CD4-positive, alpha-beta T cell treated with Interleukin-12 subunit alpha and Interleukin-12 subunit beta, for 1 hour (primary cell): Measurements from ENCODE around the gene ANKLE1.

Source experiments
- DNase-seq: peaks from one replicate; pipeline ENCODE4 v3.0.0-alpha.2; 2020

The ANKLE1 gene, protein sequence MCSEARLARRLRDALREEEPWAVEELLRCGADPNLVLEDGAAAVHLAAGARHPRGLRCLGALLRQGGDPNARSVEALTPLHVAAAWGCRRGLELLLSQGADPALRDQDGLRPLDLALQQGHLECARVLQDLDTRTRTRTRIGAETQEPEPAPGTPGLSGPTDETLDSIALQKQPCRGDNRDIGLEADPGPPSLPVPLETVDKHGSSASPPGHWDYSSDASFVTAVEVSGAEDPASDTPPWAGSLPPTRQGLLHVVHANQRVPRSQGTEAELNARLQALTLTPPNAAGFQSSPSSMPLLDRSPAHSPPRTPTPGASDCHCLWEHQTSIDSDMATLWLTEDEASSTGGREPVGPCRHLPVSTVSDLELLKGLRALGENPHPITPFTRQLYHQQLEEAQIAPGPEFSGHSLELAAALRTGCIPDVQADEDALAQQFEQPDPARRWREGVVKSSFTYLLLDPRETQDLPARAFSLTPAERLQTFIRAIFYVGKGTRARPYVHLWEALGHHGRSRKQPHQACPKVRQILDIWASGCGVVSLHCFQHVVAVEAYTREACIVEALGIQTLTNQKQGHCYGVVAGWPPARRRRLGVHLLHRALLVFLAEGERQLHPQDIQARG

GRCh38 chr19:17281391-17282304 lies at the start of gene ANKLE1:
Gene ANKLE1 (plus strand): TSS chr19:17281901. CDS start chr19:17281921, 20 bp downstream.
- DNase-seq: peak; percentile 21

DNA sequence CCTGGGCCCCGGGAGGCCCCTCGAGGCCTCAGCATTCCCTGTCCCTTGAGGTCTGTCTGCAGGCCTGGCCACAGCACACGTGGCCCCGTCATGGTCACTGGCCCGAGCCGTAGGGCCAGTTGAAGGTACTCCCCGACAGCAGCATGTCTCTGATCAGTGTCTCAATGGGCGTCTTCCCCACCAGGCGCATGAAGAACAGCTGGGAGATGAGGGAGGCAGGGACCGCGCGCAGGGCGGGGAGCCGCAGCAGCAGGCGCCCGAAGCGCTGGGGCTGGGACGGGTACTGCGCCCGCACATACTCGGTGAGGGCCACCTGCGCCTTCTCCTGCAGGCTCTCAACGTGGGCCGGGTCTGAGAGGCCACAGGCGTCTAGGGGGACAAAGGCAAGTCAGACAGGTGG lies 49.4 kb upstream of the ANKLE1 start:
- no peak for DNase-seq

DNA sequence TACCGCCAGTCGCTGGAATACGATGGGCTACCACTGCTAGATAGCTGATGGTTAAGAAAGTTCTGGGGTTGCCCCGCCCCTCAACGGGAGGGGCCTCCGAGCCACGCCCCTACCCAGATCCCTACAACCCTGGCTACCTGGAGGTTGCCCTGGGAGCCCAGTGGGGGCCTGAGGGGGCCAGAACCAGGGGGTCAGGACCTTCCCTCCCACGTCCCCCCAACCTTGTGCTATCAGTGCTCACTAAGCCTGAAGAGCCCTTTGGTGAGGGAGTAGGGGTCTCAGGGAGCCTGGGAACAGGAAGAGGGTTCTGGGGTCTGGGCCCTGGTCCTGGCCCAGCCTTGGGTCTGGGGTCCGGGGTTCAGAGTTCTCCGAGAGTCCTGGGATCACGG lies 46.8 kb upstream of the ANKLE1 start:
- peak; percentile 66 for DNase-seq

DNA sequence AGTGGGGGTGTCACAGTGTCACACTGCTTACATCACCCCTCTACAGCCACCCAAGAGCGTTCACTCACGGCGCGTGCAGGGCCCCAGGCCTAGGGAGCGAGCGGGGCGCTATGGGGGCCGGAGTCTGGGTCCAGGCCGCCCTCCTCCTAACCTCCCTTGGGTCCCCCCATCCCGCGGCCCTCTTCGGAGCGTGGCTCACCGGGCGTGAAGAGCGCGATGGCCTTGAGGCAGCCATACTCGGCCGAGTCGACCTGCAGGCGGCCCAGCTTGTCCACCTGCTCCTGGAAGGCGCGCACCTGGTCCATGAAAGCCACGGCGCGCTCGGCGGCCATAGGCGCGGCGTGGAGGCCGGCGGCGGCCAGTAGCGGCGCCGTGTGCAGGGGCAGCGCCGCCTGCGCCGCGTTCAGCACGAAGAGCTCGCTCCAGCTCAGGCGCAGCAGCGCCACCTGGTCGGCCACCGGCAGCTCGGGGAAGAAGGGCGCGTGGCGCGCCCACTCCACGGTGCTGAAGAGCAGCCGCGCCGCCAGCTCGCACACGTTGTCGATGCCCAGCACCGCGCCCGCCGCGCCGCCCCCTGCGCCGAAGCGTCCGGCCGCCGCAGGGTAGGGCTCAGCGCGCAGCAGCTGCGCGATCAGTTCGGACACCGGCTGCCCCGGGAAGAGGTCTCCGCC lies 46.3 kb upstream of the ANKLE1 start:
- peak; percentile 80 for DNase-seq

GRCh38 chr19:17235971-17236777 lies 45.5 kb upstream of the ANKLE1 start:
- DNase-seq: no peak

GRCh38 chr19:17236811-17237543 lies 44.7 kb upstream of the ANKLE1 start:
- DNase-seq: no peak

GRCh38 chr19:17237747-17238706 lies 43.7 kb upstream of the ANKLE1 start:
- DNase-seq: no peak

DNA sequence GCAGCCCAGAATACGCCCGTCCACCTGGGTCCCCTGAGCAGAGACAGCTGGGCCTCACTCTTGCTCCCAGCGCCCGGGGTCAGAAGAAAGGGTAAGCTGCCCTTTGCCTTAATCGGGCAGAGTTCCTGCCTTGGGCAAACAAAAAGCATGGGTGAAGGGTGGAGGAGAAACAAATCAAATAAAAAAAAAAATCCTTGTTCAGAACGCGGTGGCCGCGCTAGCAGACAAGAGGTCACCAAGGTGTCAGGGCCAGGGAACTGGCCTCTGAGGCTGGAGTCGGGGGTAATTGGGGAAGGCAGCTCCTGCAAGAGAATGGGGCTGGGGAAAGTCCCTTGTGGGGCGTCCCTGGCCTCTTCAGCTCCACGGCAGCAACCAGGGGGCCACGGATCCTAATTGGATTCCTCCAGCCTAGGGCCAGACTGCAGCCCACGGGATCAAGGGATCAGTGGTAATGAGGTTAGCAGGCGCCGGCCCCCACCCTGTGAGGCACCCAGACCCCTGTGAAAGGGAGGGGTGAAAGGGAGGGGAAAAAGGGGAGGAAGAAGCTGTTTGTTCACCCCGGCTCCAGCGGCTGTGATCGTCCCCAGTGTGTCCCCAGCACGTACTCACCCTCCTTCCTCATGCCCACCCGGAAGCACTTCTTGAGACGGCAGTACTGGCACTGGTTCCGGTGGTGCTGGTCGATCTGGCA lies 41.5 kb upstream of the ANKLE1 start:
- DNase-seq: no peak

DNA sequence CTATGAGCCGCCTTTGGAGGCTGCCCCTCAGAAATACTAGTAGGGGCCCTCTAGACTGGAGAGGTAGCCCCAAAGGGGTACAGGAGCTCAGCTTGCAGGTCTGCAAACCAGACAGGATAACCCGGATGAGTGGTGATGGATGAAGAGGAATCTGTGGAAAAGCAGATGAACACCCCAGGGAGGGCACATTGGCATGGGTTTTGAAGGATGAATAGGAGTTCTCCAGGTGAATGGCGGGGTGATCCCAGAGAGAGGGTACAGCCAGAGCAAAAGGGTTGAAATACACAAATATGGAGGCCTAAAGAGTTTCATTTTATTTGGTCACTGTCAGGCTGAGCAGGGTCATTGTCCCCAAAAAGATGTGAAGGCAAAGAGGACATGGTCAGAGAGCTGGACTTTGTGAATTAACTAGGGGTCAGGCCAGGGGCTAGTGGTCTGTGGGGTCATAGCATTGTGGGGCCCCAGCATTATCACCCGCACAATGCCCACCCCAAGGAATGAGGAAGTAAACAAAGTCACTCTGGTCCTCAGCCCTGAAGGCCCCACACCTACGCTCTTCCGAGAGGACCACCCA lies 40.8 kb upstream of the ANKLE1 start:
- DNase-seq: no peak

DNA sequence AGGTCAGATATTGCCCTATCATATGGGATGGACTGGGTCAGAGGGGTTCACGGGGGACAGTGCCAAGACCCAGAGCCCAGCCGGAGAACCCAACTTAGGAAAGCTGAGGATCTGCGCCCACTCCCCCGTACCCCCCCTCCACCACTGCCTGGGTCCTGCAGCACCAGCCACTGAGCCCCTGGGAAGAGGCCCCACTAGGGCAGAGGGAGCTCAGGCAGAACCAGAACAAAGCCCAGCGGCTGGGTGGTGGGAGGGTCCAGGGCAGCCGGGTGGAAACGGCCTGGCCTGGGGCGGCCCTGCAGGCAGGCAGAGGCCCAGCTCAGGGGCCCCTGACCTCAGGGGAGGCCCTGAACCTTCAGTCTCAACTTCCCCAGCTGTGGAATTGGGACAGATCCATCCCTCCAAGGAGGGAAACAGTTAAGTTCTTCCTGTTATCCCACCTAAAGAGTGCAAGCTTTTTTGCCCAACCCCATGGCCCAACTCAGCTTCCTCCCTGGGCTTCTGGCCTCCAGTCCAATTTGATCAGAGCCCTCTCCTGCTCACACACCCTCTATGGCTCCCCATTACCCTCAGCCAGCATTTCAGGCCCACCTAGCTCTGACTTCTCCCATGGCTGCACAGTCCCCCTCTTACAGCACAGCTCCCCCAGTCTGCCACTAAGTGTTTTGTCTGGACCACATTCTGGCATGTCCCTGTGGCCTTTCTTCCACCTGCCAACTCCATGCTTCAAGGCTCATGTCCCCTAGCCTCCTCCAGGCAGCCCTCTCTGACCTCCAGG lies 39.1 kb upstream of the ANKLE1 start:
- DNase-seq: no peak

DNA sequence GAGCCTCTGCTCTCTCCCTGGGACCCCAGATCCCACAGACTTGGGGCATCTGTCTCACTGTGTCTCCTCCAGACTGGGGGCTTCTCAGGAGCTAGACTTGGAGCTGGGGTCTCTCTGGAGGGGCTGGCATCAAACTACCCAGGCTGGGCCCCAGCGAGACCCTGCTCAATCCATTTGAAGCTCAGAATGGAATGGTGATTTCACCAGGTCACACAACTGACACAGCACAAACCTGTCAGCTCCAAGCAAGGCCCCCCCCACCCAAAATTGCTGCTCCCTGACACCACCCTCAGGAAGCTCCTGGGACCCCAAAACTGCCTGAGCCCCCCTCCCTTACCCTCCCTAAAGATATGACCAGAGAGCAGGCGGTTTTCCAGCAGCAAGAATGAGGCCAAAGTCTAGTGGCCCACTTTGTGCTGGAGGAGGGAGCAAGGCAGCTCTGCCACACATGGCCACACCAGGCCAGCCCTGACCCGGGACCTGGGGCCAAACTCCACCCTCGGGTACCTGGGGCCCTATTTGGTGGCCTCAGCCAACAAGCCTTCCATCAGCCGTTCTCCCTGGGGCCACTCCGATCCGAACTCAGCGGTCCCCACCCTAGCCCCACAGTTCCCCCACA lies 38.4 kb upstream of the ANKLE1 start:
- no peak for DNase-seq

DNA sequence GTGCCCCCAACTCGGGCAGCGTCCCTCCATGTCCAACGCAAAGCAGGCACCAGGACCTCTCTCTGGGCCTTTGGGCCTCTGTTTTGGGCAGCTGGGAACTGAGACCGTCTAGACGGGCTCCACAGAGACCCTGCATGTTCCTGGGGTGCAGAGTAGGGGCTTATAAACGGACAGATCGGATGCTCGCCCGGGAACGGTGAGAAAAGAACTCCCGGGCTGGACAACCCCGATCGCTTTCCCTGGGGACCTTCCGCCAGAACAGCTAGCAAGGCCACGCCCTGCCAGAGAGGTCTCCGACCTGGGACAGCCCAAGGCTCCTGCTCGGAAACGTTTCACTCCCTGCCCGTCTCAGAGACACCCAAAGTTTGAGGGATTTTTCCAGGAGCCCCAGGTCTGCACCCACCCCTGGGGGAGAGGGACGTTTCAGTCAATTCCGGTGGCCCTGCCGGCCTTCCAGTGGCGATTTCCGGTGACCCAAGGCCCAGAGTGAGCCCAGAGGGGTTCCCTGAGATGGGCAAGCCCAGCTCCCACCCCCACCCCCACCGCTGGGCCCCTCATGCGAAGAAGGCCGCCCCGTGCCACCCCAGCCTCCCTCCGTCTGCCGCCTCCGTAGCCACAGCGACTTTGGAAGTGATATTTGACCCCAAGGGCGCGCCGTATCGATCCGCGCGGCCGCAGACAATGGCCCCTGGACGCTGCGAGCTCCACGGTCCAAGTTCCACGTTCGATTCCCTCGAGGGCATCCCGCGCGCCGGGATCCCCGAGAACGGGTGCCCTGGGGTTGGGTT lies 37.7 kb upstream of the ANKLE1 start:
- no peak for DNase-seq

GRCh38 chr19:17244618-17245534 lies 36.8 kb upstream of the ANKLE1 start:
- DNase-seq: no peak

DNA sequence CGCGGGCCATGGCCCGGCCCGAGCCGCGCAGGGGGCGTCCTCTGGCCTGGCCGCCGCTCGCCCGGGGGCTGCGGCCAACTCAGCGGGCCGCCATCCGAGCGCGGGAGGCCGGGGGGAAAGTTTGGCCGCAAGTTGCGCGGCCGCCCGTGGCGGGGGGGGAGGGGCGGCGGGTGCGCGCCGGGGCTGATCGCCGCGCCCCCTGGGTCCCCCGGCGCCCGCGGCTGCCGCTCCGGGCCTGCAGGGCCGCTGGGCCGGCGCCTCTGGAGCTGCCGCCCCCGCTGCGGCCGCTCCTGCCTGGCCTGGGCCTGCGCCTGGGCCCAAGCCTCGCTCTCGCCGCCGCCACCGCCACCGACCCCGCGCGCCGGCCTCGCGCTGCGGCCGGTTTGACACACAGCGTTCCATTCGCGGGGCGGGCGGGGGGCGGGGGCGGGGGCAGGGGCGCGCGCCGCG lies 36.1 kb upstream of the ANKLE1 start, which contains the start of gene NR2F6:
TSS of gene NR2F6 (minus strand) at position 385 of the 450 bp plus-strand sequence. CDS start 699 bp downstream, outside the sequence.
- DNase-seq: no peak

DNA sequence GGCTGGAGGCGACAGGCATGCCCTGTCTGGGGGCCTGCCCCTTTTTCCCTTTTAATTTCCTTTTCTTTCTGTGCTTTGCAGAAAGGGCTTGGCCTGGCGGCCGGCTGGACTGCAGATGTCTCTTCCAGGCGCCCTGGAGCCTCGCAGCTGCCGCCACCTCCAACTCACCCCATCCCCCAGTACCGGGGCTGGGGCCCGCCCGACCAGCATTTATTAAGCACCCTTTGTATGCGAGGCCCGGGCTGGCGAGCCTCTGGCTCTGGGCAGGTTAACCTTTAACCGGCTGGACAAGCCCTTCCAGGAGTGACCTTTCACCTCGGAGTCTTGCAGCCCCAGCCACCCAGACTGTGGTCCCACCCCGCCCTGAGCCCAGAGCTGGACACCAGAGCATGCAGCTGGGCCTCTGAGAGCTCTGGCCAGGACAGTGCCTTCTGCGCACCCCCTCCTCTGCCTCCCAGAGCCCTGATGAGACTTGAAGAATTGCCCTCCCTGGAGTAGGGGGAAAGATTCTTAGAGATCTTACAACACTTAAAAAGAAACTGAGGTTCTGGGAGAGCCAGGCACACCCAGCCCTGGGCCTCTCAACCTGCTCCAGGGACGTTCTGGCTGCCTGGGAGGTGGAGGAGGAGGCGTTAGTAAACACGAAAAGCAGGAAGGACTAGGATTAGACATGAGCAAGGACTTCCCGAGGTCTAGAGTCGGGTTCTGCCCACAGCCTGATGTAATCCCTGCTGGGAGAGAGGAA lies 34.8 kb upstream of the ANKLE1 start:
- no peak for DNase-seq
